LNCAP (cell line): Measurements from ENCODE around the gene NTM.

Source experiments
- CTCF ChIP-seq: fragments of 450-650 bp; IDR thresholded peaks from 2 replicates; pipeline ENCODE4 v1.5.1; 2017; ENCODE audit warnings: mild to moderate bottlenecking

NTM gene

GRCh38 chr11:132068556-132068955 lies 698.1 kb downstream of the NTM start:
- no peak for TF ChIP-seq CTCF

GRCh38 chr11:132072044-132072857 lies 701.8 kb downstream of the NTM start:
- TF ChIP-seq CTCF = no peak

GRCh38 chr11:132072858-132073211 lies 702.4 kb downstream of the NTM start:
- TF ChIP-seq CTCF = no peak

- no peak for TF ChIP-seq CTCF
Measured at GRCh38 chr11:132073787-132074186, 703.4 kb downstream of the NTM start.

- TF ChIP-seq CTCF = no peak
Measured at GRCh38 chr11:132075447-132075846, 705.0 kb downstream of the NTM start.

GRCh38 chr11:132077416-132077815 lies 707.0 kb downstream of the NTM start:
- no peak for TF ChIP-seq CTCF

- no peak for TF ChIP-seq CTCF
Measured at GRCh38 chr11:132078264-132079076, 708.1 kb downstream of the NTM start.
